Eye (tissue), 1 donor: Measurements from ENCODE around the gene TTC29.
"Not testable (repeated sequence)": the region's sequence is repeated elsewhere in the genome, so short reads cannot be mapped to it uniquely, and the experiment has no call there.

Experiments
- DNase-seq: peaks from one replicate; pipeline ENCODE4 v3.0.0-alpha.2; 2015

TTC29 gene

DNA sequence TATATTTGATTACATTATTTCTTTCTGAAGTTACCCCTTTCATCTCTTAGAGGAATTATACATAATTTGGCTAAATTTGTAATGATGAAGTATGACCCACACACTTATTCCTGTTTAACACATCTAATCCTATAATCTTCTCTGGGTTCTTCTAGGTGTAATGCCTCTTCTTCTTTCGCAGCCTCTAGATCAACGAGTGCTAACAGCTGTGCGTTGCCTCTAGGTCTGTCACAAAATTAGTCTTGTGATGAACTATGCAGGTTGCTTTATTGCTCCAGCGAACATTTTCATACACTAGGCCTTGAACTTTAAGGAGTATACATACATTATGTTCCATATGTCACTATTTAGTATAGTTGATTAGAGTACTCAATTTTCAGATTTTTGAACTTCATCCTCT lies 89.9 kb downstream of the TTC29 start:
- DNase-seq, result no peak

GRCh38 chr4:146852360-146852759 lies 93.3 kb downstream of the TTC29 start:
- no peak for DNase-seq

DNA sequence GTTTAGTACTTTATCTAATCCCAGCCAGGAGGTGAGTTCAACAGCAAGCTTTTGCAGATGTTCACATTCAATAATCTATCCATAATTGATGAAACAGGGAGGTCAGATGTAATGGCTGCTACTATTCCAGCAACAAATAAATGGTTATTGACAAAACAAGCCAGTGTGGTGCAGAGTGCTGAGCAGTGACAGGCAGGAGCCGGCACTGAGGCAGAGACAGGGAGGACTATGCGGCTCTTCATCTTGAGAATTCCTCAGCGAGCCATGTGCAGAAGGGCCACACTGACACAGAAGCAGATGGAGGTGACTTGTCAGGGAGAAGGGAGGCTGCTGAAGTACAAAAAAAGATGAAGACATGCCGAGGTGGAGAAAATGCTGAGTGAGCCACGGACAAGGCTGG lies 98.3 kb downstream of the TTC29 start:
- DNase-seq, result peak; percentile 59

DNA sequence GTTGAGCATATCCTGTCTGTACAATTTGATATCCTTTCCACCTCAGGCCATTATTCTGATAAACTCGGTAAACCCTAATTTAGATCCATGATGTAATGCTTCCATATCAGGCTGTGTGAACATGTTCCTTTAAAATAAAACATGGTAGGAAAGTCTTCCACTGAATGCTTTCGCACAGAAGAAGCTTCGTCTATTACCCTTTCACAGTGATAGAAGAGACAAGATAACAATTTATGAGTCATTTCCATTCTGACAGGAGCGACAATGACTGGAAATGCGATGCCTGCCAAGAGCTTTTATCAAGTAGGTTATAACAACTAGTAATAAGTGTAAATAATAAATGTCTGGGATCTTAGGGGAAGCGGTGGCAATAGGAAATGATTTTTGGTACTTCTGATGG lies 98.8 kb downstream of the TTC29 start:
- no peak for DNase-seq

GRCh38 chr4:146844761-146845160 lies 100.9 kb downstream of the TTC29 start:
- DNase-seq, result peak; percentile 86

DNA sequence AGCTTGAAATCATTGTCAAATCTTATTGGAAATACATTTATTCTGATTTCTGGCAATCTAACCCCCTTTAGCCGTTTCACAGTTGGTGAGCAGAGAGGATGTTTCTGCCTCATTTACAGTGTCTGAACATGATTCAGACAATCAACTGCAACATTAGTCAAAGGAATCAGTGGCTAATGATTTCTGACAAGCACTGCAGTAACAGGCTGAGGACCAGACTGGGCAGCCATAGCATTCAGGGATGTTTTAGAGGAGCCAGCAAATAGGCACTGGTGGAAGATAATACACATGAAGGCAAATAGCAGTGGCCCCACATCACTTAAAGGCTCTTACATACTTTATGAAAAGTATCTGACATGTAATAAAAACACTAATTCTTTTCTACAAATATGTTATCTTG lies 102.8 kb downstream of the TTC29 start:
- DNase-seq, result peak; percentile 87

- no peak for DNase-seq
Observed at GRCh38 chr4:146840731-146841130, 104.9 kb downstream of the TTC29 start.

DNA sequence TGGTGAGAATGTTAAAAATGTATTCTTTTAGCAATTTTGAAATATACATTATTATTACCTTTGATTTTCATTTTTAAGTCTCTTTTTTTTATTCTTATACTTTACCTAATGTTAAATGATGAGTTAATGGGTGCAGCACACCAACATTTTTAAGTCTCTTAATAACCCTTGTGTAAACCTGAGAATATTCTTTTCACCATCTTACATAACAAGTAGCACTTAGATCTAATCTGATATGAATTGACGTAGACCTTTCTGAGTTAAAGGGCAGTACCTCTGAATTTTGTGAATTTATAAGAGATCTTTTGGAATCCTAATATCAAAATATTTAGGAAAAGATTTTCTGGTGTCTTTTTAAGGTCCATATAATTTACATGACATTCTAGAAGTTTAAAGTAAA lies 110.6 kb downstream of the TTC29 start:
- DNase-seq, result no peak

DNA sequence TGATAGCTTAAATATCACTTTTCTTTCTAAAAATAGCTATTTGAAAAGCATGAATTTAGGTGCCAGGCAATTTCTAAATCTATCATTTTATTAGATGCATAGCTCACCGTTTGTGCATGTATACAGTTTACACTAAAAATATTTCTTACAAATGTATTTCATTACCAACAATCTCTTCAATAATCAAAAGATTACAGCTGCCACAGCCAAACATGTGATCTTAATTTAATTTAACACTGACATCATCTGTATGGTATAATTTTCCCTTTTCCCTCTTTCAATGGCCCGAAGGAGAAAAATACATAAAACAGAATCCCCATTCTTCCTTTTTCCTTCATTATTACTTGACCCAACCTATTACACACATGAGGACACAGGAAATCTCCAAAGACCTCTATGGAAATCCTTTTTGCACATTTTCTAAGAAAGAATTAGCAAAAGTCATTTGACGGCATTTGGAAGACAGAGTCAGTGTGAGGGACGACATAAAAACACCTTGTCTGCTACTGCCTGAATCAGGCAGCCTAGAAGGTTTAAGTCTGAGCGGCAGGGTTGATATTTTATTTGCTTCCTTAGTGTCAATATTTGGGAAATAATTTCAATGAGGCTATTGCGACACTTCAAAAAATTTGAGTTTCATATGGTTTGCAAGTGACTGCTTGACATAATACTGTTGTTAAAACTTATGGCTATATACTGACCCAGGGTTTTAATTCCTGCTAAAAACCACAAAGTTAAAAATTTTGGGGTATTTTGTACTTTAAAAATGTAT lies 111.2 kb downstream of the TTC29 start:
- peak; percentile 54 for DNase-seq

- peak; percentile 88 for DNase-seq
Observed at GRCh38 chr4:146833530-146833929, 112.1 kb downstream of the TTC29 start.

DNA sequence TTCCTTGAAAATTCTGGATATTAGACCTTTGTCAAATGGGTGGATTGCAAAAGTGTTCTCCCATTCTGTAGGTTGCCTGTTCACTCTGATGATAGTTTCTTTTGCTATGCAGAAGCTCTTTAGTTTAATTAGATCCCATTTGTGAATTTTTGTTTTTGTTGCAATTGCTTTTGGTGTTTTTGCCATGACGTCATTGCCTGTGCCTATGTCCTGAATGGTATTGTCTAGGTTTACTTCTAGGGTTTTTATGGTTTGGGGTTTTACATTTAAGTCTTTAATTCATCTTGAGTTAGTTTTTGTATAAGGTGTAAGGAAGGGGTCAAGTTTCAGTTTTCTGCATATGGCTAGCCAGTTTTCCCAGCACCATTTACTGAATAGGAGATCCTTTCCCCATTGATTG lies 122.7 kb downstream of the TTC29 start:
- DNase-seq, result not testable (repeated sequence)

GRCh38 chr4:146814750-146815149 lies 130.9 kb downstream of the TTC29 start:
- DNase-seq, result no peak

DNA sequence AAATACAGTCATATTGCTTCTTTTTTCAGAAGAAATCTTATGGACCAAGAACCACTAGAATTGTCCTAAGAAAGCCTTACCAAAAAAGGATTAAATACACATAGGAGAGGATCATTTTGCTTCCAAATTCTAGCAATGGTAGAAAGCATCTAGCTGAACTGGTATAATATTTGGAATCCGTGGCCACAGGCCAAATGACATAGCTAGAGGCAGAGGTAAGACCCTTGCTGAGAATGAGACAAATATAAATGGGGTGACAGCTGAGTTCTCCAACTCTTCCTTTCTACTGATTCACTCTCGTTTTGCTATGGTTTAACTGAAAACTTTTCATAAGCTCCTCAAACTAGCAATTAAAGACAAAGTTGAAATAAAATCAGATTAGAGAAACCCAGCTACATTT lies 150.0 kb downstream of the TTC29 start:
- DNase-seq, result no peak

GRCh38 chr4:146793727-146794126 lies 151.9 kb downstream of the TTC29 start:
- no peak for DNase-seq

- no peak for DNase-seq
Observed at GRCh38 chr4:146791439-146791838, 154.2 kb downstream of the TTC29 start.

- DNase-seq, result no peak
Observed at GRCh38 chr4:146790515-146790914, 155.1 kb downstream of the TTC29 start.

- DNase-seq, result peak; percentile 86
Observed at GRCh38 chr4:146787731-146788130, 157.9 kb downstream of the TTC29 start.

DNA sequence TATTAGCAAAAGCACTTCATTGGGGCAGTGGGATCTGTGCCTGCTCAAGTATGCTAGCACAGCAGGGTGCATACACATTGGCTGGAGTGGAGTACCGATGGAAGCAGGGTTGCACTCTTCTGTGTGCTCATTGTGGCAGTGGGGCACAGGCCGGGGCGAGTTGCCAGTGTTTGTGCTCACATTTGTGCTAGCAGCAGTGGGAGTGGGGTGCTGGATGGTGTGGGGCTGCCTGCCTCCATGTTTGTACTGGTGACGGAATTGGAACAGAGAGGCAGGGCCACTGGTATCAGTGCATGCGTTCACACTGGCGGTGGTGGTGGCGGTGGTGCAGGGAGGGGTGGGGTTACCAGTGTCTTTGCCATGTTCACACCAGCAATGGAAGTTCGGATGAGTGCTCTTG lies 169.0 kb downstream of the TTC29 start:
- no peak for DNase-seq

DNA sequence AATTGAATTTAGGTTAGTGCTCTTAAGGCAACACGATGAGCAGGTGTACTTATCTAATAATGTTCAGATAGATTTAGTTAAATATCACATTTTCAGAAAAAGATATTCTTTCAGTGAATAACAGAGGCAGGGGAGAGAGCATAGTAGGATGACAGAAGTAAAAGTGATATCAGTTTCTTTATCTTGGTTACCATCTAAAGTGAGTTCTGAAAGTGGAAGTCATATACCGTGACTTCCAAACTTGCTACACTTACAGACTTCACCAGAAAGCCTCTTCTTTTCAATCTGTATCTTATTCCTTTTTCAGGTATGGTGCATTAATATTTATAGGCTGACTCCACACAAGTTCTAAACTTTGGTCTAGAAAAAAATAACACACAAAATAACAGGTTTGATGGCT lies 182.1 kb downstream of the TTC29 start:
- DNase-seq, result no peak

DNA sequence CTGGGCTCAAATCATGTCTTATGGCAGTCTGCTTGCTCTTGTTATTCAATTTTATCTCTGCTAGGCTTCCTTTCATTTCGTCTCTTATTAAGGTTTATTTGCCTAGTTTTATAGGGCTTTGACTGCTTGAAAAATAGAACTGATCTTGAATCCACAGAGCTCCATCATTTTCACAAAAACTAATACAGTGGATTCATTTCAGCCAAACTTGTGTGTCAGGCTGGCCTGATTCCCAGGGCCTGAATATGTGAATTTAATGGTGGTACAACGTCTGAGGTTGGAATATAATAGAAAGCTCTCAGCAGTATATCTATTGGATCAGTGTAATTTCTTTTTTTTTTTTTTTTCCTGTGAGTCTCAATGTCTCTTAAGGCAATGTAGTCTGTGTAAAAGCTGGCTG lies 183.6 kb downstream of the TTC29 start:
- no peak for DNase-seq

DNA sequence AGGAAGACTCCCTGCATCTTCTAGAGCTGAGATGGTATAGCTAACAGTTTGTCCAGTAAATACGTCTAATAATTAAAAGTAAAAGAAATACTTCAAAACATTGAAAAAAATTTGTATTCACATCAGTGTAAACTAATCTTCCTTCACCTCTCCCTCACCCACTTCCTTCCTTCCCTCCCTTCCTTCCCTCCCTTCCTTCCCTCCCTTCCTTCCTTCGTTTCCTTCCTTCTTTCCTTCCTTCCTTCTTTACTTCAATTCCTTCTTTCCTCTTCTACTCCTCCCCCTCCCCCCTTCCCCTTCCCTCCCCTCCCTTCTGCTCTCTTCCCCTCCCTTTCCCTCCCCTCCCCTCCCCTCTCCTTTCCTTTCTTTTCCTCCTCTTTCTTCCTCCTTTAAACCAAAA lies 203.2 kb downstream of the TTC29 start:
- no peak for DNase-seq

GRCh38 chr4:146739182-146739581 lies 206.5 kb downstream of the TTC29 start:
- DNase-seq, result no peak

- not testable (repeated sequence) for DNase-seq
Observed at GRCh38 chr4:146723519-146723918, 222.1 kb downstream of the TTC29 start.

- no peak for DNase-seq
Observed at GRCh38 chr4:146709956-146710355, 235.7 kb downstream of the TTC29 start.

DNA sequence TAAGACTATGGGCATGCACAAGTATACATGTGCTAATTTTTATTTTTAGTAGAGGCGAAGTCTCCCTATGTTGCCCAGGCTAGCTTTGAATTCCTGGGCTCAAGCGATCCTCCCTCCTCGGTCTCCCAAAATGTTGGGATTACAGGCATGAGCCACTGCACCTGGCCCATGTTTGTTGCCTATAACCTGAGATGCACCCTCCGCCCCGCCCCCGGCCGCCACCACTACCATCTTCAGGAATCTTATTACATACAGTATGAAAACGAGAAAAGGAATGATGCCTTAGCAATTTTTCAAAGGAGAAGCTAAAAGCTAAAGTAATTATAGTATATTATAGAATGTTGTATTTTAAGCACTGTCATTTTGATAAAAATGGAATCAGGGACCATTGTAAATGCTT lies 245.8 kb downstream of the TTC29 start:
- DNase-seq, result no peak
